RCC 7860 (cell line): ENCODE data around the gene SGCD.

Experiments
- DNase-seq: peaks from one replicate; pipeline ENCODE4 v3.0.0-alpha.2; 2015; ENCODE audit warnings: low spot score
- FAIRE-seq: peaks from 2 replicates; lab custom pipeline; 2012; peaks lifted over from hg19 to GRCh38; lab: Jason Lieb, UNC

The SGCD gene

DNA sequence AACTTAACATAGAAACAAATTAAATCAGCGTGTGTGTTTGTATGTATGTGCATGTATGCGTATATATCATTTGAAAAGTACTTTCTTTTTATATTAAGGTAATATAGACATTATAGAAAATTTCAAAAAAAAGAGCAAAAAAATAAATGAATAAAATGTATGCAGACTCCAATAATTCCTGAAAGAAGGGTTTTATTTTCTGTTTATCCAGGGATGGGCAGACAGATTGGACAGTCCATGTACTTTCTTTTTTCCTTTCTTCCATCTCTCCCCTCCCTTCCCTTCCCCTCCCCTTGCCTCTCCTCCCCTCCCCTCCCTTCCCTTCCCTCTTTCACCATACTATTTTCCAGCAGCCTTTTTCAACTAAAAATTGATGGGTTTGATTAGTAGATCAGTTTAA lies 123.8 kb downstream of the SGCD start:
- no peak for FAIRE-seq
- DNase-seq: no peak

DNA sequence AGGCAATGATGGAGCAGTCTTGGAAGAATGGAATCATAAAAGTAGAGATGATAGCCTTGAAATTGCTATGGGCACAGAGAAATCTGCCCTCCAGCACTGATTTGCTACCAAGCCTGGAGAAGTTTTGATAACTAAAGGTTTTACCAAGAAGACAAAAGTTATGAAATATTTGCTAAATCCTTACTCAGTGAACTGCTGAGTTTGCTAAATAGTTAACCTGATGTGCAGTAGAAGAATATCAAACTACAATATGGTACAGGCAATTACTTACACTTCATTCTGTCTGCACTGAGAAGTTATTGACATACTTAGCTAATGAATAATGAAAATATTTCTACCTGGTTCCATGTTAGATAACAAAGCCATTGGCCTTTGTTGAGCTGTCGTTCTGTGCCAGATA lies 124.5 kb downstream of the SGCD start:
- FAIRE-seq: no peak
- DNase-seq: no peak

DNA sequence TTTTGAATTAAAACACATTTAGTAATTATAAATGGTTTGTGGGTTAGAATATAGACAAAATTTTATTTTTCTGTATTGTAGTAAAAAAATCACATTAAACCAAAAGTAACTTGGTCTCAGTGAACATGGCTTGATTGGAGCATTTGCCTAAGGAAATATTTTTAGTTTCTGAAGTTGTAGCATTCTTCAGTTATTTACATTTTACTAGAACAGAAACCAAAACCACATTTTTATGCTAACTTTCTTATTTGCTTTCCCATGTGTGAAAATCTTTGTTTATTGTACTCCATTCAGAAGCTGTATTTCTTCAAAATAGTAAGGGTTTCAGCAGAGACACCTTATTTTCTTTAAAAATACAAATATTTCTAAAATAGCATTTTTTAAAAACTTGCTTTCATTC lies 129.9 kb downstream of the SGCD start:
- no peak for FAIRE-seq

DNA sequence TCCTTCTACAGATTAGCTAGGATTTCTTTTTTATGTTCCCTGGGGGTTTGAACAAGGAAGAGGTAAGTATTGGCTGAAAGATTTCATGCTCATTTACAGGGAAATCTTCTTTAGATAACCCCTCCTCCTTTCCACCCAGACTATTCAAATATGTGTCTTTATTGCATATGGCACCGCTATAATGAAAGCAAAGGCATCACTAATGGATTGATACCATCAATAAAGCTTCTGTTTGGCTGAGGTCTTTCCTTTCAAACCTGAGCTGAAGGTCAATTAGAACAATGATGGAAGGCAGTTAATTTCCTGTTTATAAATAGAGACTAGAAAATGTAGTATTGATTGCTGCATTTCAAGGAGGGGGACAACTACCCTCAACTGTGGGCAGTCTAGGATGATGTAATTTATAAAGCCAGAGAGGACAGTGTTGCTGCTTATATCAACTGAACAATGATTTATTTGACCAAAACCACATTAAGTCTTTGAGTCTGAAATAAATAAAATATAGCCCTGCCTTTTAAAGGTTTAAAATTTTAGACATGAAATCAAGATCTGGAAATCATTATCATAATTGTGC lies 132.9 kb downstream of the SGCD start:
- FAIRE-seq (no peak), DNase-seq (no peak)

More for the DNA sequence above, 129.9 kb downstream of the SGCD start:
- DNase-seq: no peak

DNA sequence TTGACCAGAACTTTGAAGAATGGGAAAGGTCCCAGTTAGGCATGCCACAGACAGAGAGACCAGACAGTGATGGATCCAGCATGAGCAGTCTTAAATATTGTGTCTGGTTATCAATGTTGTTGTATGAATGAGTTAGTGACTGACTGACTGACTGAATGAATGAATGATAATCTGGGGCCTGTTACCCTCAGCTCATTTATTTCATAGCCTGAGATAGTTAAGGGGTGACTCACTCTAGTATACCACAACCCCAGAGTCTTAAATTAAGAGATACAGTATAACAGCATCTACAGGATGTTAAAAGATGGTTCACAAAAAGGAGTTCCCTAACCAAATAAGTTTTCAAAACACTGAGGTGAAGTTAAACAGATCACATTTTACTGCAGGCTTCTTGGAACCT lies 133.5 kb downstream of the SGCD start:
- no peak for DNase-seq
- FAIRE-seq: no peak

DNA sequence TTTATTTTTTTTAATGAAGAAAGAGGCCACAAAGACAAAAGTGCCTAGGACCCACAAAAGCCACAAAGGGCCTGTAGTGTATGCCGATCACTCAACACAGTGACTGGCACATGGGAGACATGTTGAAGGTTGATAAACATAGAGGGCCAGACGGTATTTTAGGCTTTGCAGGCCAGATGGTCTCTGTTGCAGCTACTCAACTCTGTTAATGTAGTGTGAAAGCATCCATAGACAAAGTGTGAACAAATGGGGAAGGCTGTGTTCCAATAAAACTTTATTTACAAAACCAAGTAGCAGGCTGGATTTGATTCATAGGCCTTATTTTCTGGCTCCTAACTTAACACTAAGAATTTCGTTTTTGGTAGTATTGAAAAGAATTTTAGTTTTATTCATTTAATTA lies 139.9 kb downstream of the SGCD start:
- DNase-seq: no peak
- no peak for FAIRE-seq

DNA sequence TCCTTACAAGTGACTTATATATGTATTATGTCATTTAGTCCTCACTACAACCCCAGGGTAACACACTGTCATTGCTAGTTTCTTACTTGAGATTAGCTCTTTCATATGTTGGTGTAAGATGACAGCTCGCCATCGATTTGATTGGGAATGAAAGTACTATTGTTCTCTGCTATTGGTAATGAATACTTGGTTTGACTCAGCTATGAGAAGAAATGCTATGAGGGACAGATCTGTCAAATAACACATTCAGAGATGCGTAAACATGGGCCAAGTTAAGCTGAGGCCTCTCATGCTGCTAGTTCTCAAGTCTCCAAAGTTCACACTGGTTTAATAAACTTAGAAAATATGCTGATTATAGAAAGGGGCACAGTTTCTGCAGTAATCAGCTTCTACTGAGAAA lies 142.7 kb downstream of the SGCD start:
- FAIRE-seq (no peak), DNase-seq (no peak)

DNA sequence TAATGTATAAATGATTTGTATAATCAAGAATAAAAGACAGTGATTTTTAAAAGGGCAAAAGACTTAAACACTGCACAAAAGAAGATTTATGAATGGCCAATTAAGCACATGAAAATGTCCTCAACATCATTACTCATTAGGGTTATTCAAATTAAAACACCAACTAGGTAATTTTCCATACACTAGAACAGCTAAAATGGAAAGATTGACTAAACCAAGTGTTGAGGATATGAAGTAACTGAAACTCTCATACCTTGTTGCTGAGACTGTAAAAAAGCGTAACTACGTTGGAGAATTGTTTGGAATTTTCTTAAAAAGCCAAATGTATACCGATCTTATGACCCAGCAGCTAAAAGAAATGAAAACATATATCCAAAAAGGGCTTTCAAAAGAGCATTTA lies 144.9 kb downstream of the SGCD start:
- FAIRE-seq (no peak), DNase-seq (no peak)

DNA sequence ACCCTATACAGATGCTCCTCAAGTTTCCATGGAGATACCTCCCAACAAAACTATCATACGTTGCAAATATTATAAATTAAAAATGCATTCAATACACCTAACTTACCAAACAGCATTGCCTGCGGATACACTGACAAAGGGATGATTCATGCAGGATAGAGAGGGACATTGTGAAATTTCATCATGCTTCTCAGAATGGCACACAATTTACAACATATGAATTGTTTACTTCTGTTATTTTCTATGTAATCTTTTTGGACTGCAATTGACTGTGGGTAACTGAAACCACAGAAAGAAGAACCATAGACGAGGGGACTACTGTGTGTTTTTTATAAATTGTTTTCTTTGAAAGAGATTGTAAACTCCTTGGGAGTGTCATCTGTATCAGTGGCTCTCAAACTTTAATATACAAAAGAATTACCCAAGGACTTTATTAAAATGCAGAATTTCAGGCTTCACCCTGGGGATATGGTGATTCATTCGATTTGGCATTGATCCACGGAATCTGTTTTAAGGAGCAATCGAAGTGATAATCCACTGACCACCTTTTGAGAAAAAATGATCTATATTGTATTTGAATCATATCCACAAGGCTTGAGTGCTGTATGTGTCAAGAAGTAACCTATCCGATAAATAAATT lies 146.4 kb downstream of the SGCD start:
- DNase-seq (no peak), FAIRE-seq (no peak)

DNA sequence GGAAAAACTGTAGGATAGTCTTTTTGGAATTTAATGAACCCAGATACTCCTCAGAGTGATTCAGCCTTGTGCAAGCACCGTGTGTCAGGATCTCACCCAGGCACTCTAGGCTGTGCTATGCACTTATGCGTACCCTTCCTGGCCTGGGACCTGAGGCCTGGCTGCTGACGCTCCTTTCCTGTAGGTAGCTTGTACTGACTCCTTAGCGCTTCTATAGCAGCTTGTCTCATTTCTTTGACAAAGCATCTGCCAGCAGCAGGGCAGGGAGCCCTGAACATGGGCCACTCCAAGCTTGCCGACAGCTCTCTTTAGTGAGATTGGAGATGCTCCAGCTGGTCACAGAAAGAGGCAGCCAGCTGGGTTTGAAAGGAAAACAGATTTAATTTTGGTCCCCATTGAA lies 147.3 kb downstream of the SGCD start:
- DNase-seq (no peak), FAIRE-seq (no peak)

DNA sequence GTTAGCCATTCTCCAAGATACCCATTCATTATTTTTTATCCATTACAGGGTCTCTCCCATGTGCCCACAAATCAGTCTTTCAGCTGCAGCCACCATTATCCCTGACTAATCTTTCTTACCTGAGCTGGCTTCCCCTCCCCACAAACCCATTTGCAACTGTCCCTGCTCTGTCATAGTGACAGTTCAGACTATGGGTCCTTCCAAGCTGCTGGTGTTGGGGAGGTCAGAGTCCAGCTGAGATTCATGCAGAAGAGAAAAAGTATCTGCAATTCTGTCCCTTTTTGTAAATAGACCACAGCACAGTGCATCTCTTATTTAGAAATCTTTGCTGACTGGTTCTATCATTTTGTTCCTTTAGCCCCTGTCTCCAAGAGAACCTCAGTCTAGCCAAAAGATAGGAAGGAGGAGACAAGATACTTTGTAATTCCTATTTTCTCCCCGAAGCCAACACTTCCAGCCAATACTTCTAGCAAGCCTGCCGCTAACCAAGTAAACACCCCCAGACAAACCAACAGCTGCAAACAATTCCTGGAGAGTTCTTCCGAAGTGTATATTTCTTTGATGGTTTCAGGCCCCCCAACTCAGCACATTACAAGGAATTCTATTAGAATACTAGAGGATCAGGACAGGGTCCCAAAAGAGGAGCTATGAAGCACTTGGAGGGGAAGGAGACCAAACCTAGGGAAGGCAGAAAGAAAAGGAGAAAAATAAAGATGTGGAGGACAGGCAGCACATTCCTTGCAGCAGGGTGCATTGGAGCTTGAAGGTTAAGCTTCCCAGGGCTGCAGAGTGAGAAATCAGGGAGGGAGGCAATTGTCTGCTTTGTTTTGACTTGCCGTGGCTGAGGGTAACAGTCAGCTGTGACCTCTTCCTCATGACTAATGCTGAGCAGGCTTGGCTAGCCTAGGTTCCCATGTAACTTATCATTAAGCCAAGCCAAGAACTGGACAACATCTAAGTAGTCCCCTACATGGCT lies 148.5 kb downstream of the SGCD start:
- FAIRE-seq: peak; percentile 86
- DNase-seq: peak; percentile 82

DNA sequence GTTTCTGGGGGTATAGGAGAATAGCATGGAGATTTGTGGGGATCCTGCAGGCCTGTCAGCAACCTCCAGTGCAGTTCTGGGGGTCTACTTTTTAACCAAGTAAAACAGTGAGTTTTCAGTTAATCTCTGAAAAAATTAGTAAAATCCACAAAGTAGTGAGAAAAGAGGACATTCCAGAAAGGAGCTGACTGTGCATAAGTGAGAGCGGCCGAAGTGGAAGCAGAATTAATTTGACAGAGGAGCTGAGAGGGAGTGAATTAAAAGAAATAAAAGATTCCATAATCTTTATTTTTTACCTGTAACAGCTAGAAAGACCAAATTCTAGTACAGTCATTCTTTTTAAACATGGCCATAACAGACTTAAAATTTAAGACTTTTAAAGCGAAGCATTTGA lies 149.2 kb downstream of the SGCD start:
- FAIRE-seq: no peak
- no peak for DNase-seq

DNA sequence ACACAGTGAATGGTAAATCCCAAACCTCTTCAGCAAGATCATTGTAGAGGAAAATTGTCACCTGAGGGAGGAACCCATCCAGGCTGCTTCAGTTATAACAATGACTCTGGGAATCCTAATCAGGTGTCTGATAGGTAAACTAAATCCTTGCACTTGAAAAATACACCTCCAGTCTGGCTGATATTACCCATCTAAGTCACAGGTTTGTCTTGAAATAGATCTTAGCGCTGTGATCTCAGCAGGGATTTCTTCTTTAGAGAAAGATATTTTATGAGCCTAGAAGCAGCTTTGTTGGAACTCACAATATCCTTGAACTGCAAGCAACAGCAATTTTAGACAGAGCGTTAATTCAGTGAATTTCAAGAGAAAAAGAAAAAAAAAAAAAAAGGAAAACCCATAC lies 149.7 kb downstream of the SGCD start:
- DNase-seq (no peak), FAIRE-seq (no peak)

DNA sequence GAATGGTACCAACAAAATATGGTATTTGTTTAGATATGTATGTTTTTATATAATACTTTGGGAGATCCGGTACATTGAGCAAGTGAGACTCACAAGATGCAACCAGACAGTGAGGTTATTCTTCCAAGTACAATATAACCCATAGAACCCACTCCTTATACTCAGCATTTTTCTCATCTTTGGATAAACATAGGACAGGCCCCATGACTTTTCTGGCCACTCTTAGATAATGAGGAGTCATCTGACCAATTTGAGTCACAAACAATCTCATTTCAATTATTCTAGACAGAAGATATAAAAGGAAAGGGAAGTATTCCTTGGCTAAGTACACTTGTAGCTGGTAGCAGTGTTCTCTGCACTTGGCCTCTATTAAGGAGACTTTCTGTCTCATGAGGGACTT lies 150.2 kb downstream of the SGCD start:
- FAIRE-seq: no peak
- DNase-seq: no peak

DNA sequence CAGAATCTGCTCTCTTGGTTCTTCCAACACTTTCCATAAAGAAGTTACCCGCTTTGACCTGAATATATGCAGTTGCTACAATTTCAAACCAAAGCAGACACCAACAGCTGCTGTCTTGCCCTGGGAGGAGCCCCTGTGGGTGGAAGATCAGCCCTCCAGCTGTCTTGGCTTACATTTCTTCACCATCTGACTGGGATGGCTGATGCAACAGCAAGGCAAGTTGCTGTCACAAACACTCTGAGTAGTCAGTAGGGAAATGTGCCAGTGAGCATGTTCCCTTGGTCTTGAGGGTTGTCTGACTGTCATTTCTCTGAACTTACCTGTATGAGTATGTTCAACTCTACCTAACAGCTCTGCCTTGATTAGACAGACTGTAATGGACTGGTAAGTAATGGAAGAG lies 152.9 kb downstream of the SGCD start:
- no peak for DNase-seq
- FAIRE-seq: no peak

DNA sequence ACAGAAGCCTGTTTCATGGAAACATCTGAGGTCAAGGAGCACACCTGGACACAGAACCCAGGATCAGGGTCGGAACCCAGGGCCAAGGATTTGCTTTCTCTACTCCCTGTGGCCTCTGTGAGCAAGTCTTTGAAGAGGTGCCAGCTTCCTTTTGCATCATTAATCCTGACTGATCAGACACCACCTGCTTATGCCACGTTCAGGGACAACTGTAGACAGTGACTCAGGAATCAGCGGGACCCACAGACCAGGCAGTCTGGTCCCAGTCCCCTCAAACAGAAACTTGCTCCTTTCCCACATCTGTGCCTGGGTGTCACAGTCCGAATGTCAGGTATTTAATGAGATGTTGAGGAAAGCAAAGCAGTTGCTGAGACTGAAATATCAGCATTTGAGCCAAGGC lies 154.8 kb downstream of the SGCD start:
- no peak for FAIRE-seq
- DNase-seq: peak; percentile 18

DNA sequence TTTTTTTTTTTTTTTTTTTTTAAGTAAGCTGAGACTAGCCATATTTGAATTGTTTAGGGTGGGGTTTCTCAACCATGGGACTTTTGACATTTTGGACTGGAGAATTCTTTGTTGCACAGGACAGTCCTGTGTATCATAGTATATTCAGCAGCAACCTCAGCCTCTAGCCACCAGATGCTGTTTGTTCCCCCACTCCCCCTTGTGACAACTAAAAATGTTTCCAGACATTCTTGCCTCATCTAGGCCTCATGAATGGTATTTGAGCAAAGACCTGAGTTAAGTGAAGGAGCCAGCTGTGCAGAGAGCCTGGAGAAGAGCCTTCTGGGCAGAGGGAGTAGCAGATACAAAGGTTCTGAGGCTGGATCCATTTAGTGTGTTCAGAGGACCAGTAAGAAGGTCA lies 155.9 kb downstream of the SGCD start:
- no peak for FAIRE-seq
- no peak for DNase-seq

DNA sequence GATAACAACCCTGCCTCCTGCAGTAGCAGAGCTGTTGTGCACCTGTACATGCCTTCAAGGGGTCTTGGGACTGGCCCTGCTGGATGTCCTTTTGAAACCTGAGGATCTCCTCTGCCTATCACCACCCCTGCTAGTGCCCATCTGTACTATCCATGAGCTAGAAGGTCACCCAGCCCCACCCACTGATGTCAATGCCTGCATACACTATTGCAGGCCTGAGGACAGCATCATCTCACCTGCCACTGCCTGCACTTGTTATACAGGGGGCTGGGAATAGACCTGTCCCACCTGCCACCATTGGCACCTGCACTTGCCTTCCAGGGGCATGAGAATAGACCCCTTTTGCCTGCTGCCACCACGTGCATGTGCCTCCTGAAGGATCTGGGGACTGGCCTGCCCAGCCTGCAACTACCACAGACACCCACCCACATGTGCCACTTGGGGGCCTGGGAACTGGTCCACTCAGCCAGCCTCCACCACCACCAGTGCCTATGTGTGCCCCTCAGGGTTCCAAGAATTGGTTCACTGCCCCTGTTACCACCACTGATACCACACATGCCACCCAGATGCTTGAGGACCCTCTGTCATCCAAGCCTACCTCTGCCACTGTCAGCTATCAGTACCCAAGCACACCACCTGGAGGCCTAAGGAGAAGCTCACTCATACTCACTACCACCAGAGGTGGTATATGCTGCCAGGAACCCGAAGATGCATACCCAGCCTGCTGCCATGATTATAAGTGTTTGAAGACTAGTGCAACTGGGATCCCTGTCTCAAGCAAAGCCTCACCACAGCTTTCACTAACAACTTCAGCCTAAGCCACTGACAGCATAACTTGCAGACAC lies 159.7 kb downstream of the SGCD start:
- FAIRE-seq: no peak

DNA sequence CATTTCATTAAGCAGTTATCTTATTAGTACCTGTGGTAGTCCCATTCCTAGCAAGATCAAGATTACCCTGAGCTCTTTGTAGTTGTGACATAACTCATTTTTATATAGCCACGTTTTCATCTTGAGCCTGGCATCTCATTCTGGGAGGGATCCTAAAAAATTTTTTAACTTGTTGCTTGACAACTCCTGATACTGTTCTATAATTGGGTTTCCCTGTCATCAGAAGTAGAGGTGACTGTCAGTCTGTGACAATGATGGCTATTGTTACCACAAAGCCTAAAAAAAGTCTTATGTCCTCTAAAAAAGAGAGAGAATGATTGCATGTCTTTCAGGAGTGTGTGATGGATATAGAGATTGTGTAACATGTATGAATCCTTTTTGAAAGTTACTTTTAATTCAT lies 164.8 kb downstream of the SGCD start:
- no peak for DNase-seq
- FAIRE-seq: no peak

More for the DNA sequence above, 159.7 kb downstream of the SGCD start:
- no peak for DNase-seq

DNA sequence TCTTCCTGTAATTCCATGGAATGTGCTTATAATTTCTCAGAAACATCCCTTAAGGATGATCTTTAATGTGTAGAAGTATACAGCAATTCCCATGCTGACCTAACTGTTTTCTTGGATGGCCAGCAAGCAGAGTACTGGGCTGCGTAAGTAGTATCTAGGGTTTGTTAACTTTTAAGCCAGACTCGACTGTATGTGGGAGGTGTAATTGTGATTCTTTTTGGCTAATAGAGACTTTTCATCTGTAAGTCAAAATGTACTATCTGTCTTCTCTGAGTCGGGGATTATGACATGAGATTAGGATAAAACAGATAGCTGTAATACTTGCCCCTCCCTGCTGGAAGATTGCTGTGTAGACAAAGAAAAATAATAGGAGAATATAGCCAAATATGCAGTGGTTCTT lies 169.3 kb downstream of the SGCD start:
- DNase-seq: no peak
- FAIRE-seq: no peak

DNA sequence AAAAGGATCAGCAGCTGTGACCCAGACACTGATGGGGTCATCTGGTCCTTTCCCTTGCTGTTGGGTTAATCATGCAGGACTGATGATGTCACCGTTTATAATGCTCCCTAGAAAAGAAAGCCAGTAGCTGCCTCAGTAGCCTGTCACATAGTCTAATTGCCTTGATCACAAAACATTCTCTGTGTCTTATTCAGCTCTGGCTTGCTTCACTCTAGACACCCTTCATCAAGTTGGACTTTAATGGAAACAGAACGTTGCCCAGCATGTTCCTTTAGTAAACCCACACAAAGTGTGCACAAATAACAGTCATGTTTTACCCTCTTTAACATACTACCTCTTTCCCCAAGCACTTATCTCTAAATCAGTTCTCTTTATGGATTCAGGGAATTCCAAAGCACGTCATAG lies 170.8 kb downstream of the SGCD start:
- peak; percentile 62 for DNase-seq
- FAIRE-seq: no peak
